ENCODE measurements around the gene THBD.

GRCh38 chr20:23018941-23019340 lies 30.5 kb downstream of the THBD start:
- TF ChIP-seq CTCF (IDR thresholded peaks at IDR 0.05; ENCODE audit: low read depth, low read length) (no peak), POLR2A (IDR thresholded peaks at IDR 0.05; ENCODE audit: extremely low read depth, insufficient read length) (no peak), MAX (IDR thresholded peaks at IDR 0.05; ENCODE audit: low read depth, low read length) (no peak)

All from NB4 (cell line).